SU-DHL-6 (cell line): ENCODE data around the gene NOM1.
A peak's percentile ranks its signal among the peaks of the same experiment; 100 is the strongest.

ENCODE experiments used
- H2AFZ ChIP-seq: fragments of 200-600 bp; sonication (generic); 2 replicates; pipeline ENCODE4 v1.6.1; 2014; ENCODE audit warnings: low read depth, mild to moderate bottlenecking, moderate library complexity, mixed read lengths, antibody characterized with exemption, low read length; ENCODE audit not compliant: severe bottlenecking
- H3F3A ChIP-seq: fragments of 200-600 bp; shearing (Covaris generic); 2 replicates; pipeline ENCODE4 v1.6.0; 2016; ENCODE audit warnings: antibody characterized with exemption, mild to moderate bottlenecking; ENCODE audit not compliant: insufficient read depth
- H3K27ac ChIP-seq: fragments of 200-600 bp; sonication (generic); 2 replicates; pipeline ENCODE4 v1.5.1; 2016; ENCODE audit warnings: low read depth, mild to moderate bottlenecking, low read length, moderate library complexity, mixed read lengths
- H3K27me3 ChIP-seq: fragments of 200-600 bp; sonication (generic), shearing (Covaris generic); 2 replicates; pipeline ENCODE4 v1.6.0; 2014; ENCODE audit warnings: mild to moderate bottlenecking, low read length
- H3K36me3 ChIP-seq: fragments of 200-600 bp; sonication (generic); 2 replicates; pipeline ENCODE4 v1.6.1; 2014; ENCODE audit warnings: mild to moderate bottlenecking, low read length, mixed read lengths
- H3K4me2 ChIP-seq: fragments of 300-600, 200-600 bp; shearing (Covaris generic), sonication (generic); 2 replicates; pipeline ENCODE4 v1.6.0; 2014; ENCODE audit warnings: low read length, low read depth, mild to moderate bottlenecking; ENCODE audit not compliant: poor library complexity, severe bottlenecking
- H3K4me3 ChIP-seq: fragments of 200-600 bp; sonication (generic); 2 replicates; pipeline ENCODE4 v1.5.1; 2014; ENCODE audit warnings: antibody characterized with exemption, low read length, mild to moderate bottlenecking, mixed read lengths; ENCODE audit not compliant: insufficient read depth, poor library complexity, severe bottlenecking
- H3K79me2 ChIP-seq: fragments of 200-600 bp; sonication (generic); 2 replicates; pipeline ENCODE4 v1.6.1; 2014; ENCODE audit warnings: mild to moderate bottlenecking, low read length, moderate library complexity; ENCODE audit not compliant: insufficient read depth
- H3K9ac ChIP-seq: fragments of 200-600 bp; sonication (generic); 2 replicates; pipeline ENCODE4 v1.7.0; 2014; ENCODE audit warnings: mild to moderate bottlenecking, low read length
- H3K9me2 ChIP-seq: fragments of 200-600 bp; sonication (generic); replicated peaks from 2 replicates; pipeline ENCODE4 v1.6.1; 2014; ENCODE audit warnings: low read length; ENCODE audit not compliant: insufficient read depth
- H3K9me3 ChIP-seq: fragments of 200-600 bp; sonication (generic); 2 replicates; pipeline ENCODE4 v1.6.1; 2014; ENCODE audit warnings: low read length, mixed read lengths; ENCODE audit not compliant: insufficient read depth
- H4K20me1 ChIP-seq: fragments of 200-600 bp; sonication (generic); 2 replicates; pipeline ENCODE4 v1.6.1; 2014; ENCODE audit warnings: low read depth, mild to moderate bottlenecking, antibody characterized with exemption, low read length, moderate library complexity, mixed read lengths
- CTCF ChIP-seq: fragments of 200-600 bp; sonication (generic); IDR thresholded peaks from one replicate; pipeline ENCODE4 v1.5.1; 2017; ENCODE audit warnings: antibody characterized with exemption, mild to moderate bottlenecking, low read length, moderate library complexity; ENCODE audit not compliant: insufficient read depth, poor library complexity, severe bottlenecking
- EZH2phosphoT487 ChIP-seq: fragments of 200-600 bp; sonication (generic), shearing (Covaris generic); conservative IDR thresholded peaks from 2 replicates; pipeline ENCODE4 v1.6.1; 2018; ENCODE audit warnings: mild to moderate bottlenecking, antibody characterized with exemption, low read length, moderate library complexity, mixed read lengths

Gene NOM1

GRCh38 chr7:156998988-156999957 is 49.8 kb downstream of the NOM1 start:
- Histone ChIP-seq H3K36me3 (no peaks in the 10 kb centered on the region), H3F3A (no peaks in the 10 kb centered on the region), H3K9me3 (no peaks in the 10 kb centered on the region), H4K20me1 (no peaks in the 10 kb centered on the region), H3K9ac (no peak overlapping the region), H3K27ac (no peak overlapping the region), H3K4me2 (peak overlapping the region; percentile 31), H3K9me2 (no peaks in the 10 kb centered on the region), H2AFZ (no peak overlapping the region), H3K4me3 (no peak overlapping the region), H3K27me3 (no peaks in the 10 kb centered on the region), H3K79me2 (no peaks in the 10 kb centered on the region)
- TF ChIP-seq CTCF (no peak), EZH2phosphoT487 (no peak)

GRCh38 chr7:156999958-157000726 is 50.6 kb downstream of the NOM1 start:
- no peaks in the 10 kb centered on the region for H4K20me1 ChIP-seq
- H3K9ac ChIP-seq, result no peak overlapping the region
- H2AFZ ChIP-seq, result no peak overlapping the region

More at GRCh38 chr7:156999958-157000726, 50.6 kb downstream of the NOM1 start:
- Histone ChIP-seq H3K4me3 (no peak overlapping the region), H3K9me3 (no peaks in the 10 kb centered on the region), H3K9me2 (no peaks in the 10 kb centered on the region), H3K36me3 (no peaks in the 10 kb centered on the region), H3K4me2 (peak overlapping the region; percentile 31), H3F3A (no peaks in the 10 kb centered on the region), H3K27ac (no peak overlapping the region), H3K27me3 (no peaks in the 10 kb centered on the region), H3K79me2 (no peaks in the 10 kb centered on the region)
- no peak for TF ChIP-seq EZH2phosphoT487
- TF ChIP-seq CTCF, result no peak
